H1 (cell line): ENCODE results near the gene ATOH8. TPM values are rescaled to one million over a fixed set of nuclear protein-coding genes. Genes with fewer than 3 reads are reported as not detected.

Experiments used
- CTCF ChIA-PET: fragments of 300-600 bp; sonication (Branson Sonifier 250); formaldehyde crosslinking; loops from one replicate; lab custom pipeline; 2021; ENCODE audit not compliant: partially characterized antibody; lab: Charles Lee
- POLR2A ChIA-PET: fragments of 300-600 bp; sonication (Branson Sonifier 250); formaldehyde crosslinking; loops from one replicate; lab custom pipeline; 2021; ENCODE audit warnings: inconsistent platforms; ENCODE audit not compliant: partially characterized antibody; lab: Charles Lee
- DNase-seq, 2 experiments: peaks; one replicate each; pipeline versions ENCODE4 v3.0.0 to v3.0.0-alpha.2; 2010 to 2022; ENCODE audit warnings: low spot score in 2 of 2, low read depth in 1 of 2, mixed read lengths in 1 of 2
- FAIRE-seq: peaks from 2 replicates; lab custom pipeline; 2011; peaks lifted over from hg19 to GRCh38; lab: Jason Lieb, UNC
- H2AFZ ChIP-seq: 2 replicates; pipeline ENCODE4 v1.8.1; 2012; ENCODE audit warnings: low read length, inconsistent platforms
- H2AK5ac ChIP-seq: 2 replicates; pipeline ENCODE4 v1.6.1; 2013; ENCODE audit warnings: low read depth, low read length
- H2BK120ac ChIP-seq: replicated peaks from 2 replicates; pipeline ENCODE3; 2013; ENCODE audit warnings: low read depth, low read length, inconsistent platforms
- H2BK12ac ChIP-seq: 2 replicates; pipeline ENCODE4 v1.6.1; 2013; ENCODE audit warnings: low read depth, low read length
- H2BK15ac ChIP-seq: 2 replicates; pipeline ENCODE4 v1.6.1; 2013; ENCODE audit warnings: low read length
- H2BK20ac ChIP-seq: 2 replicates; pipeline ENCODE4 v1.6.1; 2013; ENCODE audit warnings: low read length
- H2BK5ac ChIP-seq: 2 replicates; pipeline ENCODE4 v1.6.1; 2013; ENCODE audit warnings: low read depth, low read length
- H3K14ac ChIP-seq: 2 replicates; pipeline ENCODE4 v1.6.1; 2013; ENCODE audit warnings: inconsistent platforms; ENCODE audit not compliant: insufficient read length
- H3K18ac ChIP-seq: 2 replicates; pipeline ENCODE4 v1.6.1; 2013; ENCODE audit warnings: low read length; ENCODE audit errors: extremely low read depth
- H3K23ac ChIP-seq: 2 replicates; pipeline ENCODE4 v1.6.1; 2013; ENCODE audit warnings: inconsistent platforms; ENCODE audit not compliant: insufficient read length
- H3K23me2 ChIP-seq: 2 replicates; pipeline ENCODE4 v1.6.1; 2013; ENCODE audit warnings: low read depth, low read length
- H3K27ac ChIP-seq: 2 replicates; pipeline ENCODE4 v1.6.1; 2011; ENCODE audit warnings: low read depth, low read length, inconsistent platforms
- H3K27me3 ChIP-seq, 4 experiments: replicated peaks in 1 of 4; 1 replicate in 1 of 4; 2 replicates in 3 of 4; pipeline versions ENCODE4 v1.6.1 to v1.8.1; 2011 to 2013; ENCODE audit warnings: low read length in 3 of 4, mild to moderate bottlenecking in 3 of 4, inconsistent platforms in 2 of 4, mixed read lengths in 2 of 4, moderate library complexity in 1 of 4; ENCODE audit not compliant: control insufficient read depth in 3 of 4, insufficient read depth in 3 of 4; ENCODE audit errors: extremely low read depth in 1 of 4
- H3K36me3 ChIP-seq, 4 experiments: 2 replicates each; pipeline versions ENCODE4 v1.6.1 to v1.8.1; 2011 to 2013; ENCODE audit warnings: mild to moderate bottlenecking in 4 of 4, low read length in 3 of 4, moderate library complexity in 2 of 4, control low read depth in 1 of 4, inconsistent platforms in 1 of 4; ENCODE audit not compliant: insufficient read depth in 4 of 4, control insufficient read depth in 2 of 4
- H3K4ac ChIP-seq: replicated peaks from 2 replicates; pipeline ENCODE3; 2013; ENCODE audit warnings: low read length, low read depth, mixed read lengths, inconsistent platforms; ENCODE audit not compliant: insufficient read length
- H3K4me1 ChIP-seq, 4 experiments: replicated peaks in 1 of 4; 1 replicate in 1 of 4; 2 replicates in 3 of 4; pipeline versions ENCODE4 v1.6.1 to v1.8.1; 2011 to 2013; ENCODE audit warnings: low read length in 3 of 4, inconsistent platforms in 2 of 4, mixed read lengths in 1 of 4; ENCODE audit not compliant: insufficient read depth in 4 of 4, control insufficient read depth in 3 of 4
- H3K4me2 ChIP-seq, 2 experiments: 2 replicates each; pipeline versions ENCODE4 v1.6.1 to v1.8.1; 2011 to 2013; ENCODE audit warnings: low read depth in 2 of 2, low read length in 2 of 2, control low read depth in 1 of 2, inconsistent platforms in 1 of 2, mild to moderate bottlenecking in 1 of 2; ENCODE audit not compliant: insufficient read depth in 1 of 2
- H3K4me3 ChIP-seq, 4 experiments: fragments of 200-600, 300-600 bp in 1 of 4; sonication (generic), shearing (Covaris generic), sonication (Bioruptor Twin) in 1 of 4; 2 replicates each; pipeline versions ENCODE4 v1.5.1 to v1.8.1; 2011 to 2016; ENCODE audit warnings: low read length in 4 of 4, low read depth in 3 of 4, control low read depth in 2 of 4, inconsistent platforms in 2 of 4, mild to moderate bottlenecking in 2 of 4, mixed read lengths in 1 of 4, moderate library complexity in 1 of 4; ENCODE audit not compliant: insufficient read depth in 2 of 4; ENCODE audit errors: extremely low read depth in 1 of 4
- H3K56ac ChIP-seq: replicated peaks from 2 replicates; pipeline ENCODE3; 2013; ENCODE audit warnings: low read depth, mild to moderate bottlenecking, mixed read lengths, low read length, inconsistent platforms; ENCODE audit not compliant: insufficient read length
- H3K79me1 ChIP-seq: 2 replicates; pipeline ENCODE4 v1.6.1; 2013; ENCODE audit warnings: low read depth, low read length, control low read depth
- H3K79me2 ChIP-seq, 2 experiments: 2 replicates each; pipeline versions ENCODE4 v1.6.1 to v1.8.1; 2012 to 2013; ENCODE audit warnings: low read length in 2 of 2, mild to moderate bottlenecking in 2 of 2, inconsistent platforms in 1 of 2; ENCODE audit not compliant: insufficient read depth in 2 of 2, control insufficient read depth in 1 of 2
- H3K9ac ChIP-seq, 4 experiments: replicated peaks in 1 of 4; 1 replicate in 1 of 4; 2 replicates in 3 of 4; pipeline versions ENCODE4 v1.6.1 to v1.8.1; 2011 to 2013; ENCODE audit warnings: low read depth in 3 of 4, low read length in 3 of 4, control low read depth in 2 of 4, mild to moderate bottlenecking in 2 of 4, moderate library complexity in 2 of 4, inconsistent platforms in 1 of 4; ENCODE audit errors: extremely low read depth in 1 of 4
- H3K9me3 ChIP-seq, 2 experiments: 2 replicates each; pipeline versions ENCODE4 v1.6.1 to v1.8.1; 2012 to 2013; ENCODE audit warnings: mild to moderate bottlenecking in 2 of 2, moderate library complexity in 2 of 2, control low read depth in 1 of 2, inconsistent platforms in 1 of 2, low read depth in 1 of 2, low read length in 1 of 2, mixed read lengths in 1 of 2; ENCODE audit not compliant: insufficient read depth in 2 of 2
- H4K20me1 ChIP-seq, 2 experiments: replicated peaks in 1 of 2; 2 replicates each; pipeline versions ENCODE3 to v1.8.1; 2011 to 2013; ENCODE audit warnings: inconsistent platforms in 2 of 2, low read length in 2 of 2, mild to moderate bottlenecking in 1 of 2; ENCODE audit not compliant: insufficient read depth in 2 of 2, control insufficient read depth in 1 of 2
- H4K5ac ChIP-seq: 2 replicates; pipeline ENCODE4 v1.6.1; 2013; ENCODE audit warnings: low read length, low read depth, mixed read lengths, inconsistent platforms; ENCODE audit not compliant: insufficient read length
- H4K8ac ChIP-seq: 2 replicates; pipeline ENCODE4 v1.8.0; 2013; ENCODE audit warnings: mild to moderate bottlenecking, moderate library complexity, low read length, inconsistent platforms; ENCODE audit not compliant: insufficient read depth; ENCODE audit errors: extremely low read depth
- H4K91ac ChIP-seq: replicated peaks from 2 replicates; pipeline ENCODE3; 2013; ENCODE audit warnings: low read length, mixed read lengths, inconsistent platforms; ENCODE audit not compliant: insufficient read length
- CREB1 ChIP-seq: IDR thresholded peaks from 2 replicates; pipeline ENCODE4 v1.6.1; 2012; ENCODE audit warnings: inconsistent platforms
- CTBP2 ChIP-seq: IDR thresholded peaks from 2 replicates; pipeline ENCODE4 v1.7.0; 2011; ENCODE audit warnings: borderline replicate concordance, mild to moderate bottlenecking, moderate library complexity, mixed read lengths, low read length; ENCODE audit not compliant: insufficient read depth, insufficient read length
- EZH2 ChIP-seq: fragments of 200-600 bp; sonication (generic); IDR thresholded peaks from 2 replicates; pipeline ENCODE4 v1.7.1; 2012; ENCODE audit warnings: low read depth, mild to moderate bottlenecking, moderate library complexity, low read length, inconsistent platforms; ENCODE audit not compliant: severe bottlenecking
- FOSL1 ChIP-seq: IDR thresholded peaks from 2 replicates; pipeline ENCODE4 v1.6.1; 2011; ENCODE audit warnings: mild to moderate bottlenecking, low read depth, low read length, moderate library complexity; ENCODE audit not compliant: insufficient read depth
- GABPA ChIP-seq: IDR thresholded peaks from 2 replicates; pipeline ENCODE4 v1.6.1; 2011; ENCODE audit warnings: mild to moderate bottlenecking, low read length, moderate library complexity, borderline replicate concordance; ENCODE audit not compliant: insufficient read depth
- JUN ChIP-seq: IDR thresholded peaks from 2 replicates; pipeline ENCODE4 v1.6.1; 2011; ENCODE audit warnings: low read depth, mild to moderate bottlenecking, improper control_type of control experiment, low read length
- MAX ChIP-seq: IDR thresholded peaks from 2 replicates; pipeline ENCODE4 v1.6.1; 2012; ENCODE audit warnings: inconsistent platforms
- RNF2 ChIP-seq: fragments of 200-900, 300-1000 bp; sonication (generic); IDR thresholded peaks from 2 replicates; pipeline ENCODE4 v1.7.1; 2016; ENCODE audit warnings: borderline replicate concordance, low read depth, mild to moderate bottlenecking, antibody characterized with exemption, low read length; ENCODE audit not compliant: poor library complexity, severe bottlenecking; ENCODE audit errors: missing control alignments
- SIRT6 ChIP-seq: IDR thresholded peaks from one replicate; pipeline ENCODE4 v1.7.1; 2012; ENCODE audit warnings: low read length, inconsistent platforms
- SIX5 ChIP-seq: IDR thresholded peaks from 2 replicates; pipeline ENCODE4 v1.6.1; 2011; ENCODE audit warnings: mild to moderate bottlenecking, low read depth, low read length
- SP2 ChIP-seq: IDR thresholded peaks from 2 replicates; pipeline ENCODE4 v1.6.1; 2012; ENCODE audit warnings: mild to moderate bottlenecking, low read length, inconsistent platforms
- SRF ChIP-seq: IDR thresholded peaks from 2 replicates; pipeline ENCODE4 v1.6.1; 2011; ENCODE audit warnings: mild to moderate bottlenecking, low read depth, low read length, moderate library complexity
- TAF7 ChIP-seq: optimal IDR thresholded peaks from 2 replicates; pipeline ENCODE3; 2011; ENCODE audit warnings: low read depth, mild to moderate bottlenecking, inconsistent platforms, low read length, moderate library complexity, borderline replicate concordance
- TBP ChIP-seq: IDR thresholded peaks from 2 replicates; pipeline ENCODE4 v1.6.1; 2011; ENCODE audit warnings: low read depth, low read length, improper control_type of control experiment
- WGBS, 2 experiments: shearing (Covaris generic) in 1 of 2; methylation state at CpG; one replicate each; pipeline versions ENCODE4 v1.1.6 to v1.1.7; 2013 to 2015; ENCODE audit warnings: low lambda C conversion rate in 2 of 2, mixed read lengths in 2 of 2, inconsistent platforms in 1 of 2, low coverage in 1 of 2, missing lambda C conversion rate in 1 of 2; ENCODE audit not compliant: insufficient replicate concordance in 2 of 2, insufficient coverage in 1 of 2, insufficient read length in 1 of 2; ENCODE audit errors: extremely low coverage in 1 of 2, missing lambda C conversion rate in 1 of 2; 5-methylcytosine and 5-hydroxymethylcytosine counted together
- polyA plus RNA-seq, 7 experiments: library from polyadenylated mRNA; depleted of rRNA in 3 of 7; stranded (reverse) in 5 of 7; unstranded in 2 of 7; fragments of >200 nt in 5 of 7; fragments of 200-250 nt in 2 of 7; gene quantifications; 1 replicate in 5 of 7; 2 replicates in 1 of 7; 4 replicates in 1 of 7; pipeline versions ENCODE4 v1.2.1 to v1.2.3, GENCODE V29; 2011 to 2013; ENCODE audit warnings: missing spikeins in 2 of 7, mixed read lengths in 2 of 7
- total RNA-seq: library from RNA; stranded (reverse); fragmentation: NEBNext Ultra II Directional; extraction: Animal tissue kit (Norgen Biotek cat#: 25700); gene quantifications from 2 replicates; pipeline ENCODE4 v1.2.1, GENCODE V29; 2021

The ATOH8 gene
- total and polyA plus RNA-seq, 2 of the 8 experiments (the other 6 are each of a cell fraction or from before 2014, with no cell fraction given) = 0.50 to 0.53 TPM

- H4K20me1 ChIP-seq = peaks cover 0 to 14% of the 10 kb centered on the region in 2 experiments
- peaks cover 0 to 8% (median 6%) of the 10 kb centered on the region in 4 experiments; a peak in 5 of 7 replicates for H3K4me1 ChIP-seq
- H4K8ac ChIP-seq = peak overlapping the region; percentile 31; the same call in 1 of the 2 replicates
- ChIA-PET CTCF (interaction anchor here (1.1 to 47.8 kb wide), 4 partner anchors 5 to 55 kb away, joined by 3 to 986 read pairs (median 494); partner anchors contain the start of gene ATOH8), POLR2A (interaction anchor here (1.8 kb wide), 1 partner anchor 12 kb away, joined by 3 read pairs; no protein-coding TSS in a partner anchor)
- no peak overlapping the region for H3K27ac ChIP-seq
- H2BK120ac ChIP-seq = no peak overlapping the region
- no peak overlapping the region for H3K18ac ChIP-seq
- no peak overlapping the region for H2BK20ac ChIP-seq
- no peak overlapping the region for H3K23ac ChIP-seq
- peak overlapping the region; percentile 82; the same call in 1 of the 2 replicates for H2AK5ac ChIP-seq
- H3K23me2 ChIP-seq = peaks cover 7% of the 10 kb centered on the region; the same call in 1 of the 2 replicates
- no peak overlapping the region for H3K4me2 ChIP-seq
- H3K9me3 ChIP-seq = no peaks in the 10 kb centered on the region
- no peak overlapping the region for H3K4me3 ChIP-seq
- no peak for DNase-seq
- H2AFZ ChIP-seq = no peak overlapping the region
- no peak overlapping the region for H4K91ac ChIP-seq
- H4K5ac ChIP-seq = no peak overlapping the region
- peak overlapping the region; percentile 81; the same call in 1 of the 2 replicates for H2BK15ac ChIP-seq
- no peaks in the 10 kb centered on the region for H3K79me2 ChIP-seq
- H2BK12ac ChIP-seq = no peak overlapping the region
- no peak overlapping the region for H3K56ac ChIP-seq
- H2BK5ac ChIP-seq = no peak overlapping the region
- no peaks in the 10 kb centered on the region for H3K36me3 ChIP-seq
- H3K14ac ChIP-seq = no peak overlapping the region
- H3K4ac ChIP-seq = no peak overlapping the region
- WGBS, 2 experiments = 83% methylated on average over 5 of the region's 5 CpGs; no CpG with 5 or more reads in 1 of the 2 experiments
- H3K9ac ChIP-seq = no peak overlapping the region
- peaks cover 23 to 38% (median 31%) of the 10 kb centered on the region in 4 experiments for H3K27me3 ChIP-seq
- H3K79me1 ChIP-seq = no peaks in the 10 kb centered on the region
- no peak for FAIRE-seq
- TF ChIP-seq EZH2 = no peak
- no peak for TF ChIP-seq SRF
- TF ChIP-seq SIX5 = no peak
- no peak for TF ChIP-seq JUN
- TF ChIP-seq MAX = no peak
- no peak for TF ChIP-seq SIRT6
- TF ChIP-seq TBP = no peak
- no peak for TF ChIP-seq FOSL1
- TF ChIP-seq CTBP2 = no peak
- no peak for TF ChIP-seq RNF2
- no peak for TF ChIP-seq TAF7
- TF ChIP-seq GABPA = no peak
- TF ChIP-seq SP2 = no peak
- TF ChIP-seq CREB1 = no peak
Observed at GRCh38 chr2:85759257-85759613, 5.4 kb downstream of the ATOH8 start.
